Measurements from ENCODE around the gene WDFY3. TPM values are rescaled to one million over a fixed set of nuclear protein-coding genes. Genes with fewer than 3 reads are reported as not detected.

WDFY3 gene
- total and polyA plus RNA-seq, 2 experiments from 2014 or later = 3.1 to 45.6 TPM

DNA sequence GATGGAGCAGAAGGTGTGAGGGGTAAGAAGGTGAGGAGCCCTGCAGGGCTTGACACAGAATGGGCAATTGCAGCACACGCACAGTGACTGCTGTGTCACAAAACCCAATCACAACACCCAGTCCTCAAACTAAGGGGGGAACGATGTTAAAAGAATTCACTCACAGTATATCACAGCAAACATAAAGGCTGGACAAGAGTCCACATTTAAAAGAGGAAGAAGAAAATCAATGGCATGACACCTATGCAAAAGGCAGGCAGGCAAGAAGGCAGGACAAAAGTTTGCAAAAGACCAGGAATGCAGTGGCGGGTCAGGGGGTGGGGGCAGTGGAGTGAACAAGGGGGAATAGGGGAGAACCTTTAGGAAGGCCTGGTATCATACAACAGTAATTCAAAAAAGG, 305.9 kb downstream of the WDFY3 start:
- H3K4me2 ChIP-seq (ENCODE audit: unreplicated experiment) = no peak overlapping the region
- H3K9ac ChIP-seq = no peak overlapping the region
- no peaks in the 10 kb centered on the region for H3K4me1 ChIP-seq (ENCODE audit: insufficient read depth)
- no peaks in the 10 kb centered on the region for H3K27me3 ChIP-seq (replicated peaks; ENCODE audit: insufficient read depth)
- H3K27ac ChIP-seq = no peak overlapping the region
- TF ChIP-seq EZH2phosphoT487 (IDR thresholded peaks at IDR 0.05; ENCODE audit: insufficient read depth, low read depth) (no peak), EZH2 (IDR thresholded peaks at IDR 0.05; ENCODE audit: insufficient read depth, poor library complexity, severe bottlenecking) (no peak)
- H2AFZ ChIP-seq = no peak overlapping the region
- no peaks in the 10 kb centered on the region for H3K9me2 ChIP-seq (ENCODE audit: insufficient read depth)
- in situ Hi-C loops (cut with MboI) = no loop called here
- H3K9me3 ChIP-seq (ENCODE audit: low read depth) = no peaks in the 10 kb centered on the region
- H3F3A ChIP-seq (ENCODE audit: insufficient read depth) = no peaks in the 10 kb centered on the region
- H3K4me3 ChIP-seq = no peak overlapping the region
- DNase-seq = no peak
- WGBS, 2 experiments (ENCODE audit: low coverage in 1 of 2, low lambda C conversion rate in 2 of 2, missing lambda C conversion rate in 2 of 2) = 78 to 84% methylated on average over 3 of the region's 3 CpGs
- H3K79me2 ChIP-seq (ENCODE audit: insufficient read depth) = no peaks in the 10 kb centered on the region
- H4K20me1 ChIP-seq (ENCODE audit: insufficient read depth) = no peaks in the 10 kb centered on the region
- H3K36me3 ChIP-seq (ENCODE audit: low read depth) = no peaks in the 10 kb centered on the region

DNA sequence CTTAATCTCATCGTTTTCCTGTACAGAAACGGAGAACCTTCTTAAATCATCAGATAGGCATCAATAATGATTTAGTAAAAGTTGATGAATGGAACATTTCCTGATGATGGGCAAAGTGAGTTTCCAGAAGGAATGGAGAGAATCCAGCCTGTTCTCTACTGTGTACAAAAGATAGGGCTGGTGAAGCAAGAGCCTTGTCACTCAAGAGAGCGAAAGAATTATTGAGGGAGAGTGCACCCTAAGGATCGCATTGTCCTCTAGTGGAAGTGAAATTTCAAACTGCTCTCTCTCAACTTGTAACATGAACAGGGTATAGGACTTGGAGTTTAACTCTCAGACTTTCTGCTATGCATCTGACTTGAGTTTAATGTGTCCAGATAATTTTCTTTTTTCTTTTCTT, 314.0 kb downstream of the WDFY3 start:
- H4K20me1 ChIP-seq (ENCODE audit: insufficient read depth) = no peaks in the 10 kb centered on the region
- in situ Hi-C loops (cut with MboI) = no loop called here
- no peak for DNase-seq
- H3K36me3 ChIP-seq (ENCODE audit: low read depth) = no peaks in the 10 kb centered on the region
- H3K27ac ChIP-seq = no peak overlapping the region
- H3K9me3 ChIP-seq (ENCODE audit: low read depth) = no peaks in the 10 kb centered on the region
- H3K4me1 ChIP-seq (ENCODE audit: insufficient read depth) = no peaks in the 10 kb centered on the region
- no peaks in the 10 kb centered on the region for H3K27me3 ChIP-seq (replicated peaks; ENCODE audit: insufficient read depth)
- no peaks in the 10 kb centered on the region for H3K79me2 ChIP-seq (ENCODE audit: insufficient read depth)
- WGBS, 2 experiments (ENCODE audit: low coverage in 1 of 2, low lambda C conversion rate in 2 of 2, missing lambda C conversion rate in 2 of 2) = 80 to 82% methylated on average over 4 of the region's 4 CpGs
- H3F3A ChIP-seq (ENCODE audit: insufficient read depth) = no peaks in the 10 kb centered on the region
- no peak overlapping the region for H3K4me2 ChIP-seq (ENCODE audit: unreplicated experiment)
- no peak overlapping the region for H2AFZ ChIP-seq
- no peak overlapping the region for H3K4me3 ChIP-seq
- H3K9me2 ChIP-seq (ENCODE audit: insufficient read depth) = no peaks in the 10 kb centered on the region
- TF ChIP-seq EZH2phosphoT487 (IDR thresholded peaks at IDR 0.05; ENCODE audit: insufficient read depth, low read depth) = no peak
- no peak for TF ChIP-seq EZH2 (IDR thresholded peaks at IDR 0.05; ENCODE audit: insufficient read depth, poor library complexity, severe bottlenecking)
- no peak overlapping the region for H3K9ac ChIP-seq

DNA sequence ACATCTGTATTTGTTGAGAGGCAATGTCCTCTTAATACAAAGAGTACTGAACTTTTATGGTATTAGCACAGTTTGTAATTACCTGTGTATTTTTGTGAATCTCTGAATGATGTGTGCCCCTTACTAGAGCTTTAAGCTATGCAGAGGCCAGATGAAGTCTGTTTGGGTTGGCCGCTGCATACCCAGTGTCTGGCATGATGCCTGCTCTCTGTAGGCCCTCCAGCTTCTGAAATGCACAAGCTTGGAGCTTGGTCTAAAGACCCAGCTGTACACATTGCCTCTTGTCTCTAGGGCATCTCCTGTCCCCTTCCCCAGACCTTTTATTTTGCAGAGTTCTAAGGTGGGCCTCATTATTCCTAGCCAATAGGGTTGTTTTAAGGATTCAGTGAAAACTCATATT, 315.0 kb downstream of the WDFY3 start:
- Histone ChIP-seq H3K27me3 (replicated peaks; ENCODE audit: insufficient read depth) (no peaks in the 10 kb centered on the region), H3K36me3 (ENCODE audit: low read depth) (no peaks in the 10 kb centered on the region), H3K9ac (no peak overlapping the region), H3K4me2 (ENCODE audit: unreplicated experiment) (no peak overlapping the region), H3K9me3 (ENCODE audit: low read depth) (no peaks in the 10 kb centered on the region), H3K79me2 (ENCODE audit: insufficient read depth) (no peaks in the 10 kb centered on the region), H3K27ac (no peak overlapping the region), H3K9me2 (ENCODE audit: insufficient read depth) (no peaks in the 10 kb centered on the region), H4K20me1 (ENCODE audit: insufficient read depth) (no peaks in the 10 kb centered on the region), H3K4me3 (no peak overlapping the region), H2AFZ (no peak overlapping the region), H3K4me1 (ENCODE audit: insufficient read depth) (no peaks in the 10 kb centered on the region), H3F3A (ENCODE audit: insufficient read depth) (no peaks in the 10 kb centered on the region)
- TF ChIP-seq EZH2 (IDR thresholded peaks at IDR 0.05; ENCODE audit: insufficient read depth, poor library complexity, severe bottlenecking) = no peak
- no peak for TF ChIP-seq EZH2phosphoT487 (IDR thresholded peaks at IDR 0.05; ENCODE audit: insufficient read depth, low read depth)
- WGBS, 2 experiments (ENCODE audit: low coverage in 1 of 2, low lambda C conversion rate in 2 of 2, missing lambda C conversion rate in 2 of 2) = 88 to 94% methylated on average over 1 of the region's 1 CpG
- in situ Hi-C loops (cut with MboI) = no loop called here
- DNase-seq = no peak

DNA sequence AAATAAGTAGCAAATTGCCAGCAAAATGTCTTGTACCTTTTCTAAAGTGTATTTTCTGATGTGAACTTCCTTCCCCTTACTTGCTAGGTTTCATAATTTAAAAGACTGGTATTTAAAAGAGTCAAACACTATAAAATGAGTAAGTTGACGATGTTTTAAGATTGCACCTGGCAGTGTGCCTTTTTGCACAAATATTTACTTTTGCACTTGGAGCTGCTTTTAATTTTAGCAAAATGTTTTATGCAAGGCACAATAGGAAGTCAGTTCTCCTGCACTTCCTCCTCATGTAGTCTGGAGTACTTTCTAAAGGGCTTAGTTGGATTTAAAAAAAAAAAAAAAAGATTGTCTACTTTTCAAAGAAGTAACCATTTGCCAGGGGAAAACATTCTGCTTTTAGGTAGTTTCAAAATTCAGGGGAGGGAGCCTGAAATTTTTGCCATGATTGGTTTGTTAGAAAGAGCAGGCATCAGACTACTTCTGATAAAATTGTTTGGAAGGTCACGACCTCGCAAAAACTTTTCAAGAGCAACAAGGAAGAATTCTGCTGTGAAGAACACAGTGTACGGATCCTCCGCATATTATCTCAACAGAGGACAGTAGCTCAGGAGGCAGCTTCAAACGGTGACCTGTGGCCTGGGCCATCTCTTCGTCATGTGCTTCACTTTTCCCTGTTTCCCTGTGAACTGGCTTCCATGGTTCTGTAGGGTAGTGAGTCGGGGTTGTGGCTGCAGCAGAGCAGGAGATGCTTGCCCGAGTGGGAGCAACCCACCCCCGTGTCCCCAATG, 317.4 kb downstream of the WDFY3 start:
- Histone ChIP-seq H3K36me3 (ENCODE audit: low read depth) (no peaks in the 10 kb centered on the region), H3K4me1 (ENCODE audit: insufficient read depth) (no peaks in the 10 kb centered on the region), H3K27me3 (replicated peaks; ENCODE audit: insufficient read depth) (no peaks in the 10 kb centered on the region), H3K9me2 (ENCODE audit: insufficient read depth) (no peaks in the 10 kb centered on the region), H3K9ac (no peak overlapping the region), H2AFZ (no peak overlapping the region), H3K4me2 (ENCODE audit: unreplicated experiment) (no peak overlapping the region), H3K9me3 (ENCODE audit: low read depth) (no peaks in the 10 kb centered on the region), H3K27ac (no peak overlapping the region), H3F3A (ENCODE audit: insufficient read depth) (no peaks in the 10 kb centered on the region), H3K79me2 (ENCODE audit: insufficient read depth) (no peaks in the 10 kb centered on the region), H3K4me3 (no peak overlapping the region), H4K20me1 (ENCODE audit: insufficient read depth) (no peaks in the 10 kb centered on the region)
- DNase-seq = no peak
- TF ChIP-seq EZH2phosphoT487 (IDR thresholded peaks at IDR 0.05; ENCODE audit: insufficient read depth, low read depth) = no peak
- TF ChIP-seq EZH2 (IDR thresholded peaks at IDR 0.05; ENCODE audit: insufficient read depth, poor library complexity, severe bottlenecking) = no peak
- WGBS, 2 experiments (ENCODE audit: low coverage in 1 of 2, low lambda C conversion rate in 2 of 2, missing lambda C conversion rate in 2 of 2) = 81 to 83% methylated on average over 10 of the region's 10 CpGs
- in situ Hi-C loops (cut with MboI) = no loop called here

All from GM23248 (cell line).